D341Med (cell line): Measurements from ENCODE around the gene PFDN2.
A peak's percentile ranks its signal among the peaks of the same experiment; 100 is the strongest.
"Not testable (repeated sequence)": the region's sequence is repeated elsewhere in the genome, so short reads cannot be mapped to it uniquely, and the experiment has no call there.

ENCODE experiments used
- DNase-seq: peaks from one replicate; pipeline ENCODE4 v3.0.0; 2012; ENCODE audit warnings: low spot score

Gene PFDN2

DNA sequence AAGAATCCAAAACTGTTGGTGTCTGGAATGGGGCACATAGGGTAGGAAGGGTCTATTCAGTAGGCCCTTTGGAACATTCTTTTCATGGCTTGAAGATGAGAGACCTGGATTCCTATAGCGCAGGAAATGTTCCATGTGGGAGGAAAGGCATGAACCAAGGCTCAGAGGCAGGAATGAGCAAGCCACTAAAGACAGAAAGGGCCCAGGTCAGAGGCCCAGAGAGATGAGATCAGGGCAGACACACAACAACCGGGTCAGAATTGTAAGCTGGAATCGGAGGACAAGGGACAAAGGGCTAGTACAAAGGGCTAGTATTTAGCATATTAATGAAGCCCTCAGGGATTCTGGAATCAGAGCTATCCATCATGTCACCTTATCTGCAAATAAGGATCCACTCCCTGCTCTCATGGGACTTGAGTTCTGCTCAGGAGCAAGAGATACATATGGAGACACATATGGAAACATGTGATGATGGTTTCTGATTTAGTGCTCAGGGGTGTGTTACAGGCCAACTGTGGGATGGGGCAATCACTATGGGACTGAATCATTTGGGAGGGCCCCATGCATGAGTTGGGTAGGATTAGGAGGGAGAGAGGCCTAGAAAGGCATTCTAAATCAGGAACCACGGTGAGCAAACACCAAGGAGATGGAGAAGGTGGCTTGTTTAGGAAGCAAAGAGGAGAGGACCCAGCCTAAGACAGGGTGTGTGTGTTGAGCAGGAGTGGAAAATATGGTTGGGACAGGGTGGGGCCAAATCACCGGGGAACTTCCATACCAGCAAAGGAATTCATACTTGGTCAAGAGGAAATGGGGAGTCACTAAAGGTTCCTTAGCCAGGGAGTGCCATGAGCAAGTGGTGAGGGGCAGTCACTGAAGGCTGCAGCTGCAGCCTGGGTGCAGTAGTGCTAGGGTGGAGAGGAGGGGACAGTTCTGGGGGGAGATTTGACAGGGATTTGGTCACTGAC lies 37.1 kb downstream of the PFDN2 start:
- no peak for DNase-seq

GRCh38 chr1:161079436-161080110 lies 38.3 kb downstream of the PFDN2 start:
- no peak for DNase-seq

DNA sequence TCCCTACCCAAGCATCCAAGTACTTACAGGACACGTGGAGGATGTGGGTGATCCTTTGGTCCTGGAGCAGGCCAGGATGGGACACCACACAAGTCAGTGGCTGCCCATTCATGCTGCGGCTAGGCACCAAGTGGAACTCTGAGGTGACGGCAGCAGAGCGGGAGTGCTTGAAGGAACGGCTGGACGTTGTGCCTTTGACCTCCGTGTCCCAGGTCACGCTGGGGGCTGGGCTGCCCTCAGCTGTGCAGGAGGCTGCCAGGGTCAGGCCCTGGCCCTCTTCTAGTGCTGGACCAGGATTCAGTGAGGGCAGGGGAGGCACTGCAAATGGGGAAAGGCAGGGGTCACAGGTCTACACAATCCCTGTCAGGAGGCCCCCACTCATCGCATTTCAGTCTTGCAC lies 40.4 kb downstream of the PFDN2 start:
- no peak for DNase-seq

DNA sequence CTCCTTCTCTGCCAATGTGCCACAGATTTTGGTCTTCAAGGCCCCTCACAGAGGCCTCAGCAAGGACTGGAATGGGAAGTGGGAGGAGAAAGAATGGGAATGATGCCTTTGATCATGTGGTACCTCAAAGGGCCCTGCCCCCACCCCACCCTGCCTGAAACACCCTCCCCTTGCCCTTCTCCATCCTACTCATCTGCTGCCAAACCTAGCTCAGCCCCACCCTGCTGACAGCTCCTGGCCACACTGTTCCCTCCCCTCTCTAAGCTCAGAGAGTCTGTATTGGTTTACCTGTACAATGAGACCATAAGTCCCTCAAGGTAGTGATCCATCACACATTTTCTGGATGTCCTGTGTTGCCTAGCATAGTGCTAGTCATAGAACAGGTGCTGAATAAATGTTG lies 41.4 kb downstream of the PFDN2 start:
- DNase-seq, result no peak

- no peak for DNase-seq
Observed at GRCh38 chr1:161074676-161075368, 43.0 kb downstream of the PFDN2 start.

- no peak for DNase-seq
Observed at GRCh38 chr1:161073474-161074121, 44.2 kb downstream of the PFDN2 start.

DNA sequence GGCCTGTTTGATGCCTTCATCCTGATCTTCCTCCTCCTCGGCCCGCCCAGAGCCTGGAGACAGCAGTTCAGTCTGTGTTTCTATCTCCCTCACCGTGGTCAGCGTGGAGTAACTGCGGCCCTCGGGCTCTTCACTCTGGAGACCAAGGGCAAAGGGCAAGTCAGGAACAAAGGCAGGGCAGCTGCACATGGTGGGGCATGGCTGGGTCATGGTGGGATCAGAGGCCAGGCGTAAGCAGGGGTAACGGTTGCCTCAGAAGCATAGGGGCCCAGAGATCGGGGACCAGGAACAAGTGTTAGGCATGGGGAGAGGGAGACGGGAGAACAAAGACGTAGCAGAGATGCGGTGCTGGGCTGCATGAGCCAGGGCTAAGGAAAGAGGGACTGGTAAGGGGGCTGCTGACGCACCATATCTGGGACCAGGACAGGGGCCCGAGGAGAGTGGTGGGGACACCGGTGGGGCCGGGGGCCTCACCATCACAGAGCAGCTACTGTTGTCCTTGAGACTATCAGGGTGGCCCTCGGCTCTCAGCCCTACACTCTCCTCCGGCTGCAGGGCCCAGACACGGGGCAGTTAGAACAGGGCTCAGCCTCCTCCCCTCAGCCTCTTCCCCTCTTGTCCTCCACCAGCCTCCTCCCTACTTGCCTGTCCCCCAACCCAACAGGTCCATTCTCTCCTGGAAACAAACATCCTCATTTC lies 44.9 kb downstream of the PFDN2 start:
- no peak for DNase-seq

DNA sequence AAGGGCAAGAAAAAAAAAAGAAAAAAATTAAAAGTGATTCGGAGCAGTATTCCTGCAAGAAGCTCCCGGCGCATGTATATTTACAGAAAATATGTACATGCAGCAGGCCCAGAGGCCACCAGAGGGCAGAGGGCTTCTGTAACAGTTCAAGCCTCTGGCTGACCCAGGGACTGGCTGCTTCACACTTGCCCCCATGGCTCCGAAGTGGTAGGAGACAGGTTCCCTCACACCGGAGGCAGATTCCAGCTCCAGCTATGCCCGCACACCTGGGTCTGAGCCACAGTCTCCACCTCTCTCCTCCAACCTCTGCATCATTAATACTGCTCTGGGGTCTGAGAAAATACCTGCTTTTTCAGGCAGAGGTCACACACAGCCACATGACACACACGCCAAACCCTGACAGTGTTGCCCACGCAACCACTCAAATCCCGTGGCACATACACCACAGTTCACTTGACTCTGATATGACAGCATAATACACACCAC lies 45.9 kb downstream of the PFDN2 start:
- DNase-seq, result peak; percentile 77

- DNase-seq, result no peak
Observed at GRCh38 chr1:161070761-161071160, 47.1 kb downstream of the PFDN2 start.

GRCh38 chr1:161069731-161070270 lies 48.0 kb downstream of the PFDN2 start, which contains the start of gene ARHGAP30:
Gene ARHGAP30 (minus strand): TSS chr1:161069891. CDS start chr1:161069624, 267 bp downstream.
- no peak for DNase-seq

GRCh38 chr1:161069241-161069640 lies 48.6 kb downstream of the PFDN2 start:
- DNase-seq, result no peak

DNA sequence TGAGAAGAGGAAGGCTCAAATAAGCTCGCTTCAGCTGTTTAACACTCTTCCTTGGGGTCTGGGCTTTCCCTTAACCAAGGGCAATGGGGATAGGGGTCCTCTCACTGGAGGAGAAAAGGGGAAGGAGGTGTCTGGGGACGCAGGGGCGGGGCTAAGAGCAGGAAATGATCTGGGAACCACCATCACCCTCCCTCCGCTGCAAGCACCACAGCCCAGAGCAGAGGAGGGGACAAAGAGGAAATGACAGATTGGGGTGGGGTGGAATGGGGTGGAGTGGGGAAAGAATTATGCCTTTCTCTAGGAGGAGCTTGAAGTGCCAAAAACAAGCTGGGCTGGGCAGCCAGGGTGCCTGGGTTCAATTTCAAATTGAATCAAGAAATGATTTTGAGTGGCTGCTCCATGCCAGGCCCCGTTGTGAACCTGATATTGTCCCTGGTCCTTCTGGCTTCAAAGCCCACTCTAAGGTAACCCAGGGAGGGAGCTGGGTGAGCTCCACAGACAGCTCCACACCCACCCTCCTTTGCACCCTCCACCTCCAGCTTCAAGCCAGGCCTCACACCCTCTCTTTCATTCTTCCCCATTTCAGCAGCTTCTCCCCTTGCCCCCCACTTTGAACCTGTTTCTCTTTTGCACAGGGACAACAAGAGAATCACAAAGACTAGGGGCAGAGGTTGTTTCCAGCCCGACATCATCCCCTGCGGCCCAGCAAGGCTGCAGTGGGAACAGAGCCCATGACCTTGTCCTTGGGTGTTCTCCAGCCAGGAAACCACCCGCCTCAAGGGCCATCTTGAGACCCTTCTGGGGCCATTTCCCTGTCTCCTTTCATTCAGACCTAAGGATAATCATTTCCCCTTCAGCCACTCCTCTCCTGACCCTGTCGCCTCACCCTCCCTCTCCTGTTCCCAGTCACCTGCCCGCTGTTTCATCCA lies 49.3 kb downstream of the PFDN2 start:
- no peak for DNase-seq

DNA sequence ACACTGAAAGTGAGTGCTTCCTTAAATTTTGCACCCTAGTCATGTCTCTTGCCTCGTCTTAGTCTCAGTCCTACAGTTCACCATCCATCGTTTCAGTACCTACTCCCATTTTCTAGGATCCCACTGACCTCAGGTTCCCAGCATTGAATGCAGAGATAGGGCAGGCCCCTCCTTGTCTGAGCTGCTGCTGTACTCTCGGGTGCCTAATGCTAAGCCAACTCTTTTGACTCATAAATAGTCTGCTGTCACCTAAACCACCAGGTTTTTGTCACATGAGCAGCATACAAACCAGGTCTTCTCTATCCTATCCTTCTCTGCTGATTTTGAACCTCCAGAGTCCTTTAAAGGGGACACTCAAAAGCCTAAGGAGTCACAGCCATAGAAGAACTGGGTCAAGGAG lies 51.1 kb downstream of the PFDN2 start:
- DNase-seq, result no peak

- not testable (repeated sequence) for DNase-seq
Observed at GRCh38 chr1:161065681-161066080, 52.2 kb downstream of the PFDN2 start.

DNA sequence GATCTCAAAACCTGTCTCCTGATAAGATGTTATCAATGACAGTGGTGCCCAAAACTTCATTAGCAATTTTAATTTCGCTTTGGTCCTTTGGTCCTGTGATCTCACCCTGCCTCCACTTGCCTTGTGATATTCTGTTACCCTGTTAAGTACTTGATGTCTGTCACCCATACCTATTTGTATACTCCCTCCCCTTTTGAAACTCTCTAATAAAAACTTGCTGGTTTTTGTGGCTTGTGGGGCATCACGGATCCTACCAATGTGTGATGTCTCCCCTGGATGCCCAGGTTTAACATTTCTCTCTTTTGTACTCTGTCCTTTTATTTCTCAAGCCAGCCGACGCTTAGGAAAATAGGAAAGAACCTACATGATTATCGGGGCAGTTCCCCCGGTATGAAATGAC lies 53.9 kb downstream of the PFDN2 start:
- DNase-seq, result not testable (repeated sequence)

DNA sequence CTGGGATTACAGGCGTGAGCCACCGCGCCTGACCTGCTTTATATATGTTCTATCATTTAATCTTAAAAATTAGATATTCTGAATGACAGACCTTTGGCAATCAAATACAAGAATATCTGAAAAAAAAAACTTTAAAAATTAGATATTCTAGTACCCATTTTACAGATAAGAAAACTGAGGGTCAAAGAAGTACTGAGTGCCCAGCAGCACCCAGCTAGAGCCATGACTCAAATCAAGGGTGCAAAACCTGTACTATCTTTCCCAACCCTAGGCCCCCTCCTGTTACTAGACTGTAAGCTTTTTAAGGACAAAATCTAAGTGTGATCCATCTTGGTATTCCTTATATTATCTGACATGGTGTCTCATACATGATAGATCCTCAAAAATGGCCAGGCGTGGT lies 56.4 kb downstream of the PFDN2 start:
- no peak for DNase-seq

DNA sequence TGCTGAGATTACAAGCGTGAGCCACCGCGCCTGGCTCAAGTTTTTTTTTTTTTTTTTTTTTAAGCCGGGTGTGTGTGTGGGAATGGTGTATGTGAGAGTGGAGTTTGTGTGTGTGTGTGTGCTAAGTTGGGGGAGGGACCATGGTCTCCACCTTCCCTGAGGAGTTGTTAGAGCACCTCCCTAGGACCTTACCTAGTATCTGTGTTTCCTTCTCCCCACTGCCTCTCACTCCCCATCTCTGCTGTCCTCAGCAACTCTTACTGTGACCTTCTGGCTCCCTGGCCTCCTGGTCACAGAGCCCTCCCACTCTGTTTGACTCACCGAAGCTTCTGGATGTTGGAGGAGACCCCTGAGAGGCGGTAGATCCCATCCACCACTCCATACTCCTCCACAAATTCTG lies 58.5 kb downstream of the PFDN2 start:
- DNase-seq, result no peak

- peak; percentile 26 for DNase-seq
Observed at GRCh38 chr1:161054805-161055204, 63.0 kb downstream of the PFDN2 start.

DNA sequence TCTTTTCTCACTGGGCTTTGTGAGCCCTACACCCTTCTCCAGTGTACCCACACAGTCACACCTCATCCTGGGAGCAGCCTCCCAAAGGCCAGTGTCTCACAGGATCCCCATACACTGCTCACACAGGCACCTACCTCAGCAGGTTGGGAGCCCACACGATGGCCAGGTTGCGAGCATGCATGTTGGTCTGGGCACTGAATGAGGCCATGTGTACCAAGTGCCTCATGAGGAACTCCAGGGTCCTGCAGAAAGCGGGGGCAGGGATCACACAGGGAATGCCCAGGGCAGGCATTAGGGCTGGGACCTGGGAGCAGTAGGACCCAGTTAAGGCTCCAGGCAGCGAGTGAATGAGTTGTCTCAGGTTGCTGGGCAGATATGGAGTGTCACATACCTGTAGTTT lies 63.6 kb downstream of the PFDN2 start:
- peak; percentile 30 for DNase-seq

GRCh38 chr1:161052899-161053298 lies 64.9 kb downstream of the PFDN2 start:
- DNase-seq, result no peak
